Activated T-cell treated with anti-CD3 and anti-CD28 coated beads, Interleukin-2, amount 50 U/mL, for 24 hours (primary cell): ENCODE measurements around the gene CAMSAP1.
A peak's percentile ranks its signal among the peaks of the same experiment; 100 is the strongest.

Experiments used
- DNase-seq: peaks from one replicate; pipeline ENCODE4 v3.0.0-alpha.2; 2020
- H3K27ac Mint-ChIP-seq: 2 replicates; pipeline ENCODE4 v1.8.0; 2020; ENCODE audit warnings: mild to moderate bottlenecking, mixed read lengths
- H3K27me3 Mint-ChIP-seq: 2 replicates; pipeline ENCODE4 v1.8.0; 2020; ENCODE audit warnings: mixed read lengths
- H3K36me3 Mint-ChIP-seq: 2 replicates; pipeline ENCODE4 v1.8.0; 2020; ENCODE audit warnings: low read depth, mixed read lengths
- H3K4me1 Mint-ChIP-seq: 2 replicates; pipeline ENCODE4 v1.8.0; 2020; ENCODE audit warnings: low read depth, mixed read lengths
- H3K4me3 Mint-ChIP-seq: 2 replicates; pipeline ENCODE4 v1.8.0; 2020; ENCODE audit warnings: mild to moderate bottlenecking, moderate library complexity, mixed read lengths
- H3K9me3 Mint-ChIP-seq: 2 replicates; pipeline ENCODE4 v1.8.0; 2020; ENCODE audit warnings: mixed read lengths

The CAMSAP1 gene

GRCh38 chr9:135835131-135835530 lies 72.2 kb downstream of the CAMSAP1 start:
- no peaks in the 10 kb centered on the region for H3K27me3 Mint-ChIP-seq
- H3K4me1 Mint-ChIP-seq, result peaks cover 7% of the 10 kb centered on the region
- H3K9me3 Mint-ChIP-seq, result no peaks in the 10 kb centered on the region
- no peak overlapping the region for H3K27ac Mint-ChIP-seq
- H3K36me3 Mint-ChIP-seq, result peaks cover 29% of the 10 kb centered on the region
- no peak for DNase-seq
- no peak overlapping the region for H3K4me3 Mint-ChIP-seq

GRCh38 chr9:135833864-135834263 lies 73.5 kb downstream of the CAMSAP1 start:
- Mint-ChIP-seq H3K4me3 (no peak overlapping the region), H3K36me3 (peaks cover 39% of the 10 kb centered on the region), H3K27me3 (no peaks in the 10 kb centered on the region), H3K4me1 (peaks cover 7% of the 10 kb centered on the region), H3K9me3 (peaks cover 3% of the 10 kb centered on the region), H3K27ac (no peak overlapping the region)
- DNase-seq, result no peak

GRCh38 chr9:135830496-135830895 lies 76.8 kb downstream of the CAMSAP1 start:
- Mint-ChIP-seq H3K36me3 (peaks cover 71% of the 10 kb centered on the region), H3K4me1 (peaks cover 21% of the 10 kb centered on the region), H3K4me3 (no peak overlapping the region), H3K27ac (no peak overlapping the region), H3K27me3 (no peaks in the 10 kb centered on the region), H3K9me3 (peaks cover 7% of the 10 kb centered on the region)
- no peak for DNase-seq

GRCh38 chr9:135828656-135829055 lies 78.7 kb downstream of the CAMSAP1 start:
- H3K27ac Mint-ChIP-seq, result no peak overlapping the region
- peaks cover 75% of the 10 kb centered on the region for H3K36me3 Mint-ChIP-seq
- peaks cover 30% of the 10 kb centered on the region for H3K4me1 Mint-ChIP-seq
- peaks cover 7% of the 10 kb centered on the region for H3K9me3 Mint-ChIP-seq
- H3K27me3 Mint-ChIP-seq, result no peaks in the 10 kb centered on the region
- DNase-seq, result no peak
- H3K4me3 Mint-ChIP-seq, result no peak overlapping the region

GRCh38 chr9:135827866-135828580 lies 79.3 kb downstream of the CAMSAP1 start:
- DNase-seq, result no peak
- Mint-ChIP-seq H3K27ac (no peak overlapping the region), H3K36me3 (peaks cover 77% of the 10 kb centered on the region), H3K4me3 (no peak overlapping the region), H3K27me3 (no peaks in the 10 kb centered on the region), H3K9me3 (peaks cover 7% of the 10 kb centered on the region), H3K4me1 (peaks cover 26% of the 10 kb centered on the region)

GRCh38 chr9:135827301-135827700 lies 80.0 kb downstream of the CAMSAP1 start:
- H3K27me3 Mint-ChIP-seq, result no peaks in the 10 kb centered on the region
- peaks cover 24% of the 10 kb centered on the region for H3K4me1 Mint-ChIP-seq
- DNase-seq, result no peak
- no peak overlapping the region for H3K4me3 Mint-ChIP-seq
- peaks cover 7% of the 10 kb centered on the region for H3K9me3 Mint-ChIP-seq
- peaks cover 84% of the 10 kb centered on the region for H3K36me3 Mint-ChIP-seq
- H3K27ac Mint-ChIP-seq, result no peak overlapping the region

GRCh38 chr9:135826188-135826545 lies 81.2 kb downstream of the CAMSAP1 start:
- peaks cover 91% of the 10 kb centered on the region for H3K36me3 Mint-ChIP-seq
- peaks cover 7% of the 10 kb centered on the region for H3K9me3 Mint-ChIP-seq

GRCh38 chr9:135825435-135826187 lies 81.7 kb downstream of the CAMSAP1 start:
- H3K4me1 Mint-ChIP-seq, result peaks cover 24% of the 10 kb centered on the region
- H3K4me3 Mint-ChIP-seq, result no peak overlapping the region
- peaks cover 7% of the 10 kb centered on the region for H3K9me3 Mint-ChIP-seq
- no peak for DNase-seq
- peak overlapping the region; percentile 49 for H3K27ac Mint-ChIP-seq
- H3K36me3 Mint-ChIP-seq, result peaks cover 93% of the 10 kb centered on the region
- H3K27me3 Mint-ChIP-seq, result no peaks in the 10 kb centered on the region

More at GRCh38 chr9:135826188-135826545, 81.2 kb downstream of the CAMSAP1 start:
- H3K27me3 Mint-ChIP-seq, result no peaks in the 10 kb centered on the region
- no peak for DNase-seq
- peaks cover 24% of the 10 kb centered on the region for H3K4me1 Mint-ChIP-seq
- no peak overlapping the region for H3K27ac Mint-ChIP-seq
- no peak overlapping the region for H3K4me3 Mint-ChIP-seq

GRCh38 chr9:135823036-135823435 lies 84.3 kb downstream of the CAMSAP1 start:
- Mint-ChIP-seq H3K9me3 (no peaks in the 10 kb centered on the region), H3K27me3 (no peaks in the 10 kb centered on the region), H3K27ac (peak overlapping the region; percentile 18), H3K4me3 (no peak overlapping the region), H3K36me3 (peaks cover 92% of the 10 kb centered on the region), H3K4me1 (peaks cover 14% of the 10 kb centered on the region)
- no peak for DNase-seq

- DNase-seq, result no peak
- Mint-ChIP-seq H3K4me1 (peaks cover 14% of the 10 kb centered on the region), H3K36me3 (peaks cover 94% of the 10 kb centered on the region), H3K27me3 (no peaks in the 10 kb centered on the region), H3K27ac (no peak overlapping the region), H3K9me3 (no peaks in the 10 kb centered on the region), H3K4me3 (no peak overlapping the region)
Observed at GRCh38 chr9:135822374-135822755, 85.0 kb downstream of the CAMSAP1 start.

- H3K27ac Mint-ChIP-seq, result no peak overlapping the region
- peaks cover 94% of the 10 kb centered on the region for H3K36me3 Mint-ChIP-seq
- H3K4me1 Mint-ChIP-seq, result peaks cover 14% of the 10 kb centered on the region
- no peak for DNase-seq
- no peaks in the 10 kb centered on the region for H3K27me3 Mint-ChIP-seq
- no peaks in the 10 kb centered on the region for H3K9me3 Mint-ChIP-seq
- H3K4me3 Mint-ChIP-seq, result no peak overlapping the region
Observed at GRCh38 chr9:135821733-135822373, 85.5 kb downstream of the CAMSAP1 start.

GRCh38 chr9:135821116-135821515 lies 86.2 kb downstream of the CAMSAP1 start:
- DNase-seq, result no peak
- Mint-ChIP-seq H3K4me3 (no peak overlapping the region), H3K9me3 (no peaks in the 10 kb centered on the region), H3K36me3 (peaks cover 94% of the 10 kb centered on the region), H3K27ac (no peak overlapping the region), H3K4me1 (peaks cover 10% of the 10 kb centered on the region), H3K27me3 (no peaks in the 10 kb centered on the region)

- no peak overlapping the region for H3K4me3 Mint-ChIP-seq
- H3K9me3 Mint-ChIP-seq, result no peaks in the 10 kb centered on the region
- peaks cover 10% of the 10 kb centered on the region for H3K4me1 Mint-ChIP-seq
- DNase-seq, result no peak
- no peak overlapping the region for H3K27ac Mint-ChIP-seq
- H3K36me3 Mint-ChIP-seq, result peaks cover 95% of the 10 kb centered on the region
- no peaks in the 10 kb centered on the region for H3K27me3 Mint-ChIP-seq
Observed at GRCh38 chr9:135820661-135821060, 86.7 kb downstream of the CAMSAP1 start.

GRCh38 chr9:135819905-135820304 lies 87.4 kb downstream of the CAMSAP1 start:
- Mint-ChIP-seq H3K36me3 (peaks cover 95% of the 10 kb centered on the region), H3K27ac (no peak overlapping the region), H3K4me3 (no peak overlapping the region), H3K4me1 (peaks cover 2% of the 10 kb centered on the region), H3K9me3 (no peaks in the 10 kb centered on the region), H3K27me3 (no peaks in the 10 kb centered on the region)
- no peak for DNase-seq
